Jurkat, Clone E6-1 (cell line): ENCODE data around the gene ERAP2. TPM values are rescaled to one million over a fixed set of nuclear protein-coding genes. Genes with fewer than 3 reads are reported as not detected.
A peak's percentile ranks its signal among the peaks of the same experiment; 100 is the strongest.
"Not testable (repeated sequence)": the region's sequence is repeated elsewhere in the genome, so short reads cannot be mapped to it uniquely, and the experiment has no call there.

Source experiments
- DNase-seq: peaks from one replicate; pipeline ENCODE4 v3.0.0-alpha.2; 2011; ENCODE audit warnings: low read depth, low spot score
- H3K4me3 ChIP-seq: 2 replicates; pipeline ENCODE4 v1.5.1; 2011; ENCODE audit warnings: mild to moderate bottlenecking, low read length, control low read depth, moderate library complexity
- polyA plus RNA-seq: library from polyadenylated mRNA; unstranded; fragments of >200 nt; gene quantifications from one replicate; pipeline ENCODE4 v1.2.1, GENCODE V29; 2012; ENCODE audit warnings: missing spikeins; ENCODE audit not compliant: insufficient read length, insufficient read depth

The ERAP2 gene, protein sequence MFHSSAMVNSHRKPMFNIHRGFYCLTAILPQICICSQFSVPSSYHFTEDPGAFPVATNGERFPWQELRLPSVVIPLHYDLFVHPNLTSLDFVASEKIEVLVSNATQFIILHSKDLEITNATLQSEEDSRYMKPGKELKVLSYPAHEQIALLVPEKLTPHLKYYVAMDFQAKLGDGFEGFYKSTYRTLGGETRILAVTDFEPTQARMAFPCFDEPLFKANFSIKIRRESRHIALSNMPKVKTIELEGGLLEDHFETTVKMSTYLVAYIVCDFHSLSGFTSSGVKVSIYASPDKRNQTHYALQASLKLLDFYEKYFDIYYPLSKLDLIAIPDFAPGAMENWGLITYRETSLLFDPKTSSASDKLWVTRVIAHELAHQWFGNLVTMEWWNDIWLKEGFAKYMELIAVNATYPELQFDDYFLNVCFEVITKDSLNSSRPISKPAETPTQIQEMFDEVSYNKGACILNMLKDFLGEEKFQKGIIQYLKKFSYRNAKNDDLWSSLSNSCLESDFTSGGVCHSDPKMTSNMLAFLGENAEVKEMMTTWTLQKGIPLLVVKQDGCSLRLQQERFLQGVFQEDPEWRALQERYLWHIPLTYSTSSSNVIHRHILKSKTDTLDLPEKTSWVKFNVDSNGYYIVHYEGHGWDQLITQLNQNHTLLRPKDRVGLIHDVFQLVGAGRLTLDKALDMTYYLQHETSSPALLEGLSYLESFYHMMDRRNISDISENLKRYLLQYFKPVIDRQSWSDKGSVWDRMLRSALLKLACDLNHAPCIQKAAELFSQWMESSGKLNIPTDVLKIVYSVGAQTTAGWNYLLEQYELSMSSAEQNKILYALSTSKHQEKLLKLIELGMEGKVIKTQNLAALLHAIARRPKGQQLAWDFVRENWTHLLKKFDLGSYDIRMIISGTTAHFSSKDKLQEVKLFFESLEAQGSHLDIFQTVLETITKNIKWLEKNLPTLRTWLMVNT
- 20.5 TPM for polyA plus RNA-seq

DNA sequence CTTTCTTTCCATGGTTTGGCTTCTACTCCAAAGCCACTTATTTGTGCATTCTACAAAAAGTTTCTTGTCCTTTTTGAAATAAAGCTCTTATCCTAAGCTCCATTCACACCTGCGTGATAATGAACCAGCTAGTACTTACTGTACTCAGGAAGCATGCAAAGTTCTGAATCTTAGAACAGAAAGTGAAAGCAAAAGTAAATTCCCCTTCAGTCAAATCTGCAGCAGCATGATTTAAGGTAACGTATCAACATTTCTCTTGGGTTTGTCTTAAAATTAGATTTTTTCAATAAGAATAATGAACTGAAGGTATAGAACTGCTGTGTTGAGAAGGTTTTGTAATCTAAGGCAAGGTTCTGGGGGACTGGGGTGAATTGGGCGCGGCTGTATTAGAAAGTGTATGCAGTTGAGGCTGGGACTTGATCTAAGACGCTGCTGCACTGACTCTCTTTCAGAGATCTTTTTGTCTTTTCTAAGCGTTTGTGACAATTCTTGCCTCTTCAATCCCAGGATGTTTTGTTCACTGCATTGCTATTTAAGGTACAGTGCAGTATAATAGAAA is at the start of gene ERAP2:
TSS of gene ERAP2 (plus strand) at position 209 of the 559 bp plus-strand sequence. CDS start 3,186 bp downstream, outside the sequence.
- peak; percentile 83 for DNase-seq

DNA sequence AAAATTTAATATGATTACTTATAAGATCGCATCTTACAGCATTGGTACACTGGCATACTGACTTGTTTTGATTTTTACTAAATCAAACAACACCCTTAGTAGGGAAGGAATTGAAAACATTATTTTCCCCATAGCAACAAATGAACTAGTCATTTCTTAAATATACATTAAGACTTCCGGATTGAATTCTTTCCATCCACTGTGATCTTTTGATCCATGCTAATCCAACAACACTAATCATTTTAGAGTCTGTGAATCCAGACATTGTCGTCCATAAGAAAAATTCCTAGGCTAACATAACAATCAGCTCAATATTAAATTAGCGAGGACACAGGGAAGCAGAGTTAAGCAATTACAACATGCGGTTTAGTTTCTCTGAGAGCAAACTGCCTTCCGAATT is 47.0 kb upstream of the ERAP2 start:
- H3K4me3 ChIP-seq = no peak overlapping the region

More for the DNA sequence above, at the start of gene ERAP2:
- H3K4me3 ChIP-seq = peak within 1 kb of the TSS; percentile 71

DNA sequence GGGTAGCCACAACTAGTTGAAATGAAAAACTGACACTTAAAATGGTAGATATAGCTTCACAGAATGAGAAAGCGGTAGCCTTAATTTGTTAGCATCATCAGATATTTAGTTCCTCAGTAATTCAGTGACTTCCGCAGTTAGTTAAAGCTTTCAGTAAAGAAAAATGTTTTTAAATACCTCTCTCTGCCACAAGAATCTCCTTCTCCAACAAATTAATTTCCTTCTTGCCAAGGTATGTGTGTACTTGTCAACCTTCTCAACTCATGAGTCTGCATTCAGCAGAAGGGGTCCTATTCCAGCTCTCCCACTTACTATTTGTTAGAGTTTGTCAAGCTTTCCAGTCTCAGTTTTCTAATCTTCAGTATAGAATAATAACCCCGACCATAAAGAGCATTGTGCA is 42.3 kb upstream of the ERAP2 start:
- no peak for DNase-seq
- H3K4me3 ChIP-seq = no peak overlapping the region

More for the DNA sequence above, 47.0 kb upstream of the ERAP2 start:
- no peak for DNase-seq

DNA sequence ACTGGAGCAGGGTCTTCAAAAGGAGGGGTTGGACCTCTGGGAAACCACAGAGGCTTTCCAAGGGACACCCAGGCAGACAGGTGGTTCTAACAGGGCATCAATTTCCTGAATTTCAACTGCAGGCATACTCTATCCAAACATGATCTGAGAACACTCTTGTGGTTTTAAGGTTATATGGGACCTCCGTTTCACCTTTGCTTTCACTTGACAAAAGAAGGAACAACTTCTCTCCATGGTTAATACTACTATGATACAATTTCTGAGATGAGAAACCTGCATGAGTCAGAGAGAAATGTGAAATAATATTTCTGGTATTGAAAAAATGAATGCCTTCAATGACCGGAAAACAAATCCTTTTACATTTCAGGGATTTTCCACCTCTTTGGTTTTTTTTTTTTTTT is 40.5 kb upstream of the ERAP2 start:
- no peak overlapping the region for H3K4me3 ChIP-seq
- DNase-seq = peak; percentile 60

DNA sequence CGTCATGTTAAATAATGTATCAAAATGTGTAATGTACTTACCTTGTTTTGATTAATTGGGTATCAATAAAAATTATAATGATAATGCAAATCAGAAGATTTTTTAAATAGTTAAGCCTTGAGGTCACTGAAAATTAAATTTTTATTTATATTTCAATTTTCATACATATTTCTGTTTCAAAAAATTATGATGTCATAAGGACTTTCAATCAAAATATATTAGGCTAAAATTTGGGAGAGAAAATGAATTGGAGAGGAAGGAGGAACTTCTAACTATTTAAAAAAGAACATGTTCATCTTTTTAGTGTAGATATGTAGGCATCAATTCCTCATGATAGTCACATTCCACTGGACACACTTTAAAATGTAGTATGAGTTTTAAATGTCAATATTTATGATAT is 39.5 kb upstream of the ERAP2 start:
- no peak for DNase-seq
- H3K4me3 ChIP-seq = no peak overlapping the region

DNA sequence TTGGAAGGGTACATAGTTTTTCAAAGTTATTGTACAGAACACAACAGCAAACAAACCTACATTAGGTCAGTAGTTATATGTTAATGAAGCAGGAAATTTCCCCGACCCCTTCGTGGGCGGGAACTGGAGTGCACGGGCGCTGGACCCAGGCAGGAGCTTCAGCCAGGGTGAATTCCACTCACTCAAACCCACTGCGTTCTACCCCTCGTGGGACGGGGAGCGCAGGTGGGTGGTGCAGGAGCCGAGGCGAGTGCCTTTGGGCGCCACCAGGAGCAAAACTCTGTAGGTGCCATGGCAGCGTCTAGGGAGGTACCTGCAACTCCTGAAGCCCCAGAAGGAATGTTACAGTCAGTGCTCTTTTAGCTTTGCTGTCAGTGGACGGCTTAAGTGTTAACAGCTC is 39.0 kb upstream of the ERAP2 start:
- no peak overlapping the region for H3K4me3 ChIP-seq

DNA sequence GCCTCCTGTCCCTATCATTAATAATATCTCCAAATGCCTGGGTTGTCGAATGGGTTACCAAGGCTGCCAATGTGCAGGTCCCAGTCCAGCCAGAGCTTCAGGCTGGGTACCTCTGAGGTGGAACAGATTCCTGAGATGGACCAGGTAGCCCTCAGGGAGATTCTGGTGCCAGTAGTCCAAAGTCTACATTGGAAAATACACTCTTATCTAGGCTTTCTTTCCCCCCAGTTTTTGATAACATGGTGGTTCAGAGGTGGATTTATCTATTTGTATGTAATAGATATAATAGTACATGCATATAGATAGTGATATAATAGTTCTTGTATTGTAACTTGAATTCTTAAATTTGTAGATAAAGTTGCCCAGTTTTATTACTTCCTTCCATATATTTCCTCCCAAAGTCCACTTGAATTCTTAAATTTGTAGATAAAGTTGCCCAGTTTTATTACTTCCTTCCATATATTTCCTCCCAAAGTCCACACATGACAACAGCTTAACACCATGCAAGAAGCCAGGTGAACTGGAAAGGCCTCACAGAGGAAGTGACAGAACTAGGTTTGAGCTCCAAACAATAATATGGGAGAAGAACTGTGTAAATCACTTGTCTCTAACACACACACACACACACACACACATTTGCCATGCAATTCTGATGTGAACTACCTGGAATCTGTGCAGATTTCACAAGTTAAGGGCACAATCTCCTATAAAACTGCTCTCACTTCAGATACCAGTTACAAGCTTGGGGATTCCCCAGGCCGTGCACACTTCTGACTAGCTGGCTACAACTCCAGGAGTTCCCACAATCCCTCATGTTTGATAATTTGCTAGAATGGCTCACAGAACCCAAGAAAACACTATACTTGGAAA is 37.9 kb upstream of the ERAP2 start:
- no peak for DNase-seq
- no peak overlapping the region for H3K4me3 ChIP-seq

More for the DNA sequence above, 39.0 kb upstream of the ERAP2 start:
- DNase-seq = no peak

DNA sequence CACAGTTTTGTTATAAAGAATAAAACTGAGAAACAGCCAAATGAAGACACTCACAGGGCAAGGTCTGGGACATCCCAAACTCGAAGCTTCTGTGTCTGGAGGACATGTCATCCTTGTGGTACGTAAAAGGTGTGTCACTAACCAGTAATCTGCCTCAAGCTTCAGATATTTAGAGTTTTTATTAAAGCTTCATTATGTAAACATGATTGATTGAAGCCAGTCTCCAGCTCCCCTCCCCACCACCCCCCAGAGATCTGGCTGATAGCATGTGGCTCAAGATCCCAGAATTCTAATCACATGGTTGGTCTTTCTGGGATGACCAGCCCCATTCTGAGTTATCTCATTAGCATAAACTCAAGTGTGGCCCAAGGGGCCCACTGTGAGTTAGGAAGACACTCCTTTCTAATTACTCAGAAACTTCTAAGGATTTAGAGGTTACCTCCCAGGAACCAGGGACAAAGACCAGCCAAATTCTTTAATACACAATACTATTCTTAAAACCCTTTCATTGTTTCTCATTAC is 37.2 kb upstream of the ERAP2 start:
- DNase-seq = no peak
- H3K4me3 ChIP-seq = no peak overlapping the region

DNA sequence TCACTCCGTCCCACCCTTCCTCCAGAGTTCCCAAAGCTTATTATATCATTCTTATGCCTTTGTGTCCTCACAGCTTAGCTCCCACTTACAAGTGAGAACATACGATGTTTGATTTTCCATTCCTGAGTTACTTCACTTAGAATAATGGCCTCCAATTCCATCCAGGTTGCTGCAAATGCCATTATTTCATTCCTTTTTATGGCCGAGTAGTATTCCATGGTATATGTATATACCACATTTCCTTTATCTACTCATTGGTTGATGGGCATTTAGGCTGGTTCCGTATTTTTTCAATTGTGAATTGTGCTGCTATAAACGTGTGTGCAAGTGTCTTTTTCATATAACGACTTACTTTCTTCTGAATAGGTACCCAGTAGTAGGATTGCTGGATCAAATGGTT is 34.4 kb upstream of the ERAP2 start:
- not testable (repeated sequence) for H3K4me3 ChIP-seq, DNase-seq

DNA sequence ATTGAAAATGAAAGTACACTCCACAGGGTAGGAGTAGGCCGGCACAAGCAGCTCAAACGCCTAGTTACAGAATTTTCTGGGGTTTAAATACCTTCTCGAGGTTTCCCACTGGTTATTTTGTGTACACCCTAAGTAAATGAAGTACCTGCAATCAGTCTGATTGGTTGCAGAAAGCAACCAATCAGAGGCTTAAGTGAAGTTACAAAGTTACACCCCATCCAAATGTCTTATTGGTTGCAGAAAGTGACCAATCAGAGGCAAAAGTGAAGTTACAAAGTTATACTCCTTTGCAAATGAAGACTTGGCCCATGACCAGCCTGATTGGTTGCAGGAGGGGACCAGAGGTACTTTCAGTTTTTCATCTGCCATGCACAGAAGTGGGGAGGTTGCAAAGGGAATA is 33.2 kb upstream of the ERAP2 start:
- H3K4me3 ChIP-seq = no peak overlapping the region
- no peak for DNase-seq

DNA sequence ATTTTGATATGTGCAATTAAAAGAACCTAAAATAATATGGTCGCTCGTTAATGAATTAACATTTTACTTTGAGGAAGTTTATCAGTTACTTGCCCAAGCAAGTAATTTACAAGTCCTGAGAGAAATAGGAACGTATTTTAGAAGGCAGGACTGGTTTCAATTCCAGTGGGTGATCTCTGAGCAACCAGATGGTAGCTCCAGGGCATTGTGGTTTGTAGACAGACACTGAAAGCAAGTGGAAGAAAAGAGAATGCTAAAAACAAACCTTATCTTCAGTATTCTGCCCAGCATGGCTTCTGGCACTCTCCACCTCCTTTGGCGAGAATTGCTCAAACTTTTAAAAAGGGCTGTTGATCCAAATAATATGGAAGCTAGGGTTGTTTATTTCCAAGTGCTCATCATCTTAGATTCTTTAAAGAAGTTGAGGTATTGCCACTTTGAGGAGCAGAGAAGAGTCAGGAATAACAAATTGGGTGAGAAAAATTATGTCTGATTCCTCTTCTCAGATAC is 31.8 kb upstream of the ERAP2 start:
- DNase-seq = peak; percentile 54
- no peak overlapping the region for H3K4me3 ChIP-seq

DNA sequence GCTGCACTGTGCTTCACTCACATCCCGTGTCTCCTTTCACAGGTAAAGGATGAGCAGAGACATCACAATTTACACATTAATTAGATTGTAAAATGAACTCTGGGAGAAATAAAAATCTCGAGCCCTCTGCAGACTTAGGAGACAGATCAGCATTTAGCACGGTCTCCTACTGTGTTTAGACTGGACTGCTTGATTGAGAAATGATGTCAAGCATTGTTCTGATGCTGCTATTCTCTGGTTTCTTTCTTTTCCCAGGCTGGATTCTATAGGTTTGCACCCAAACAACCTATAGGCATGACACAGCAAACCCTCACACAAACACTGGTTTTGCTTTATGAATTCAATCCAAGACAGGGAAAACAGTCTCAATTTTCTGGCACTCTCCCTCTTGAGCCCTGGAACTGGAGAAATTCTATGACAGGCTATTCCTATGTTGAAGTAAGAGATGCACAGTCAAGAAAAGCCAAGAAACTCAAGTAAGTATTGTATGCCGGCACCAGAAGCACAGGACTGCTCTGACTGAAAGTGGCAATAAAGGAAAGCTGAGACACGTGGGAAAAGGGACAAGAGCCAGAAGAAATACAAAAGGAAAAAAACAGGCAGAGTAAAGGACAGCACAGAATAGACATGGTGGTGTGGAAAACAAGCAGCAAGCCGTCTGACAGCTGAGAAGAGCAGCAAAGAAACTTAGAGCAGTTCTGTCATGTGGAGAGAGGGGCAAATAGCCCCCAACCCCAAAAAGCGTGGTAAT is 24.8 kb upstream of the ERAP2 start:
- no peak overlapping the region for H3K4me3 ChIP-seq
- DNase-seq = no peak

DNA sequence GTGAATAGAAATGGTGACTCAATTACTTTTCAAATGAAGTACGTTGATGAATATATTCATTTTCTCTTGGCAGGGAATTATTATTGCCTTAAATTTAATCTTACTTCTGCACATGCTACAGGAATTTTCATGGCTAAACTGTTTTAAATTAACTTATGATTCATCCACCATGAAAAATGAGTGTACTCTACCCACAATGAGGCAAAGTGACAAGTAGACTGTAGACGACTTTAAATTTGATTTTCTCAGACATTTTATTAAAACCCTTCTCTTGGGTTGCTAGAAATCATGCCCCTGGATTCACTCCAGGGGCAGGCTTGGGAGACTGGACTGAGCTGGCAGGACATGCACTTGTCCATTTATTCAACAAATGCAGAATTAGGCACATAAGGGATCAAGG is 23.5 kb upstream of the ERAP2 start:
- no peak for DNase-seq
- no peak overlapping the region for H3K4me3 ChIP-seq

DNA sequence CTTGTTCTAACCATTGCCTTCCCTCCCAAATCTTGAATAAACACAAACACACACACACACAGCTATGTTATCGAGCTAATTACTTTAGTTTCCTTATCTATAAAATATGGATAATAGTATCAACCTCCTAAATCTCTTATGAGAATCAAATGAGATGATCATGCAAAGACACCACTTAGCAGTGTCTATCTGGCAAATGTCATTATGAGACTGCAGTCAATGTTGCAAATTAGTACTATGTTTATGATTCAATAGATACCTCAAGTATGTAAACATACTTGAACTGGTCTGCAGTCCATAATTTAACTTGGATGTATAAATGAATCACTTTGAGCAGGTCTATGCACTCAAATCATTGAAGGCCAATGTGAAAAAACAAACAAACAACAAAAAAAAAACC is 22.2 kb upstream of the ERAP2 start:
- DNase-seq = no peak
- no peak overlapping the region for H3K4me3 ChIP-seq

DNA sequence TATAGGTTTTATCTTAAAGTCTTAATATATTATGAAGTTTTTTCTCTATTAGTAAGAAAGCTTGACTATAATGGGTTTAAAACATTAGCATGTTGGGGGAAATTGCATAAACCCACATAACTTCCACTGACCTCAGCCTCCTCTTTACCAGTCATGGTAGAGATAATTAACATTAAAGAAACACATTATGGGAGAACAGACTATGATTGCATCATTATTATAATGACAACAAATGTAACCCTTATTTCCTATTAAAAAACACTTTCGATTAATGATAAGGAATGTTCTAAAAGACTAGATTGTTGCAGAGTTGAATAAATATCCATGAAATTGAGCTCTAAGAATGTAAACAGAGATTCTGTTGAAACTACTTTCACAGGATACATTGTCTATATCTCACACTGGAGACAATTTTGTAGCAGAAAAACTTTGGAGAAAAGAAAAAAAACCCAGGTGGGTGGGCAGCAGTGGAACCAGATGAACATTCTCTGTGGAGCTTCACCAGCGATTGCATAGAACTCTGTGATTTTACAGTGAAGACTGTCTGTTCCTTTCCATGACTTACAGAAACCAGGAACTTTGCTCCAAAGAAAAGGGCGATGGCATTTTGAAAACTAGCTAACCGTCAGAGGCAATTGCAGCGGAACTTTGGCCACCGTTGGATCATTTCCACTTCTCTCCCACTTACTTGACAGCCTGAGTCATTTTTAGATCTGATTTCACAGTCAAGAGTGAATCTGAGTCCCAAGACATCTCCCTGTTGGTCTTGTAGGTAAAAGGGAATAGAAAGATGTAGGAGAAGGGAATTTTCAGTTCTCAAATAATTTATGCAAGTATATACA is 21.0 kb upstream of the ERAP2 start:
- no peak overlapping the region for H3K4me3 ChIP-seq
- no peak for DNase-seq

DNA sequence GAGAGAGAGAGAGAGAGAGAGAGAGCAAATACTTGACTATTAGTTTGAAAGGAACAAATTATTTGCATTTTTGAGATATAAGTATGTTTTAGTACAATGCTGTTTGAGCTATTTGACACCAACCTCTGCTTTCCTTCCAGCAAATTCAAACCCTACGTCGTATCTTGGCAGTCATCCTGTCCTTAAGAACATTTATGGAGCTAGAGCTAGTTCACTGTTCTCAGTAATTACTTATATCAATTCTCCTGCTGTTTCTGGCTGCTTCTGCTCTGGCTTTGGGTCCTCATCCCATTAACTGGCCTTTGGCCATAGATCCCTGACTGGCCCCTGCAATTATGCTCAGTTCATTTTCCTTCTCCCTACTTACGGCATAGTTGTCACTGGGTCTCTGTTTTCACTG is 19.9 kb upstream of the ERAP2 start:
- no peak overlapping the region for H3K4me3 ChIP-seq
- DNase-seq = no peak

DNA sequence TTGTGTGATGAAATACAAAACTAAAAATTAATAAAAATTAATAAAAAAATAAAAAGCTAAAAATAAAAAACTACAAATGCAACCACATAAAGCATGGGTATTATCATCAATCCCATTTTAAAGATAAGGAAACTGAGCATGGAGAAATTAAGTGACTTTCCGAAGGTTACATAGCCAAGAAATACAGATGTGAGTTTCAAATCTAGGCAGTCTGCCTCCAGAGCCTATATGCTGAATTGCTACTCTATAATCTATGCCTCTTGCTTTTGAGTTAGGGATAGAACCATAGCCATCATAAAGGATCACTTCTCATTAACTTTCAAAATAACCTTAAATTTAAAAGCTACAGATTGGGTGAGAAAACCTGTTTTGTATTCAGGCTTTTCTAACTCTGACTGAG is 18.8 kb upstream of the ERAP2 start:
- H3K4me3 ChIP-seq = no peak overlapping the region
- DNase-seq = no peak
